ENCODE results near the gene GOLGA3. TPM values are rescaled to one million over a fixed set of nuclear protein-coding genes. Genes with fewer than 3 reads are reported as not detected.
"Not testable (repeated sequence)": the region's sequence is repeated elsewhere in the genome, so short reads cannot be mapped to it uniquely, and the experiment has no call there.

The GOLGA3 gene
- total RNA-seq, 1 donor: 148 TPM

DNA sequence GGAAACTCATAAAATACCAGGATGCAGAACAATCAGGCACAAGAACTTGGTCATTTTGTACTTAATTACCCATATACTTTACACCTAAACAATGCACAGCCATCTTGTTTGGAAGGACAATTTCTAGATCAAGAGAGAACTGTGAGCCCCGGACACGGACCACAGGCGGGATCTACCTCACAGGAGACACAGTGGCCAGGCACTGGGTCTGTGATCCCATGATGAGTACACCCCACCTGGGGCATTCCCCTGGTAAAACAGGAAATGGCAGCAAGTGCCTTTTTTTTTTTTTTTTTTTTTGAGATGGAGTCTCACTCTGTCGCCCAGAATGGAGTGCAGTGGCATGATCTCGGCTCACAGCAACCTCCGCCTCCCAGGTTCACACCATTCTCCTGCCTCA lies 15.2 kb downstream of the GOLGA3 start:
- DNase-seq (ENCODE audit: low read depth): no peak
- TF ChIP-seq, protein P1, sequence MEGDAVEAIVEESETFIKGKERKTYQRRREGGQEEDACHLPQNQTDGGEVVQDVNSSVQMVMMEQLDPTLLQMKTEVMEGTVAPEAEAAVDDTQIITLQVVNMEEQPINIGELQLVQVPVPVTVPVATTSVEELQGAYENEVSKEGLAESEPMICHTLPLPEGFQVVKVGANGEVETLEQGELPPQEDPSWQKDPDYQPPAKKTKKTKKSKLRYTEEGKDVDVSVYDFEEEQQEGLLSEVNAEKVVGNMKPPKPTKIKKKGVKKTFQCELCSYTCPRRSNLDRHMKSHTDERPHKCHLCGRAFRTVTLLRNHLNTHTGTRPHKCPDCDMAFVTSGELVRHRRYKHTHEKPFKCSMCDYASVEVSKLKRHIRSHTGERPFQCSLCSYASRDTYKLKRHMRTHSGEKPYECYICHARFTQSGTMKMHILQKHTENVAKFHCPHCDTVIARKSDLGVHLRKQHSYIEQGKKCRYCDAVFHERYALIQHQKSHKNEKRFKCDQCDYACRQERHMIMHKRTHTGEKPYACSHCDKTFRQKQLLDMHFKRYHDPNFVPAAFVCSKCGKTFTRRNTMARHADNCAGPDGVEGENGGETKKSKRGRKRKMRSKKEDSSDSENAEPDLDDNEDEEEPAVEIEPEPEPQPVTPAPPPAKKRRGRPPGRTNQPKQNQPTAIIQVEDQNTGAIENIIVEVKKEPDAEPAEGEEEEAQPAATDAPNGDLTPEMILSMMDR (IDR thresholded peaks at IDR 0.05; ENCODE audit: insufficient read depth, low read depth, low read length): no peak
- H3K4me3 ChIP-seq (ENCODE audit: low read depth, low read length): no peak overlapping the region

GRCh38 chr12:132812631-132813305 lies 15.9 kb downstream of the GOLGA3 start:
- H3K4me3 ChIP-seq (ENCODE audit: low read depth, low read length): no peak overlapping the region
- peak; percentile 92 for DNase-seq (ENCODE audit: low read depth)
- TF ChIP-seq, protein P1 (IDR thresholded peaks at IDR 0.05; ENCODE audit: insufficient read depth, low read depth, low read length): no peak

GRCh38 chr12:132809391-132809790 lies 19.3 kb downstream of the GOLGA3 start:
- TF ChIP-seq, protein P1 (IDR thresholded peaks at IDR 0.05; ENCODE audit: insufficient read depth, low read depth, low read length): peak; percentile 41
- not testable (repeated sequence) for H3K4me3 ChIP-seq (ENCODE audit: low read depth, low read length); DNase-seq (ENCODE audit: low read depth)

DNA sequence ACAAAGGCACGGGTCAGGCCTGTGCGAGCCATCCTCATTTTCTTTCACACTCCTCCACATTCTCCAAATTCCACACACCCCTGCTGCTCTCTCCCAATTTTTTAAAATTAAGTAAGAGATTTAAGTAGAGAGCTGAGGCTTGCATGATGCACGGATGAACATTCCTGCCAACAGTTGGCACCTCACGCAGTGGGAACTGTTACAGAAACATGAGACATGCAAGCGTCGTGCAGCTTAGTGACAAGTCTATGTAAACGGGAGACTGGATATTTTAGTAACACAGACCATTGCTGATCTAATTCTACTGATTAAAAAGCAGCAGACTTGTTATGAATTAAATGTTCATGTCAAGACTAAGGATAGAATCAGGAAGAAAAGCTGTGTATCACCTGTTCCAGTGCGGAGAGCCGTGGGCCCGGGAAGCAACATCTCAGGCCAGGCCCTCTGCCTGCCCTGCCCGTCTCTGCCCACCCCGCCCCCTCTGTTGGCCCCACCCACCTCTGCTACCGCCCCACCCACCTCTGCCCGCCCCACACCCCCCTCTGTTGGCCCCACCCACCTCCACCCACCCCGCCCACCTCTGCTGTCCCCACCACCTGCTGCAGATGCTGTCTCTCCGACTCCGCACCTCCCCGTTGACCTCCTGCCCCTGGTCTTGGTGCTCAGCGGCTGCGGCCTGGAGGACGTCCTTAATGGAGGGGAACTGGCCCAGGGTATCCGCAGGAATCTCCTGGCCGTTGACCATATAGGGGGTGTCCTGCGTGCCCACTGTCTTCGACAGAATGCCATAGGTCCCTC lies 21.2 kb downstream of the GOLGA3 start:
- no peak overlapping the region for H3K4me3 ChIP-seq (ENCODE audit: low read depth, low read length)
- DNase-seq (ENCODE audit: low read depth): no peak
- TF ChIP-seq, protein P1 (IDR thresholded peaks at IDR 0.05; ENCODE audit: insufficient read depth, low read depth, low read length): no peak

GRCh38 chr12:132806857-132807256 lies 21.8 kb downstream of the GOLGA3 start:
- DNase-seq (ENCODE audit: low read depth): no peak
- no peak overlapping the region for H3K4me3 ChIP-seq (ENCODE audit: low read depth, low read length)
- TF ChIP-seq, protein P1 (IDR thresholded peaks at IDR 0.05; ENCODE audit: insufficient read depth, low read depth, low read length): no peak

DNA sequence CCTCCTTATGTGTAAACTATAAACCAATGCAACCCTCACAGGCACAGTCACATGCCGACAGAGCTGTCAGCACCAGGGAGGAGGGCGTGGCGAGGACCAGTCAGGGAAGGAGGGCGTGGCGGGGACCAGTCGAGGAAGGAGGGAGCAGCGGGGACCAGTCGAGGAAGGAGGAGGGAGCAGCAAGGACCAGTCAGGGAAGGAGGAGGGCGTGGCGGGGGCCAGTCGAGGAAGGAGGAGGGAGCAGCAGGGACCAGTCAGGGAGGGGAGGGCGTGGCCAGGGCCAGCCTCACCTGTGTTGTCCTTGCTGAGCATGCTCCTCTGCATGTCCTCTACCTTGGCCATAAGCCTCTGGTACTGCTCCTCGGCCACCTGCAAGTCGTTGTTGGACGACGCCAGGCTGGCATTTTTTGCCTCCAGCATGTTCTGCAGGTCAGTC lies 24.2 kb downstream of the GOLGA3 start:
- no peak for DNase-seq (ENCODE audit: low read depth)
- TF ChIP-seq, protein P1 (IDR thresholded peaks at IDR 0.05; ENCODE audit: insufficient read depth, low read depth, low read length): no peak
- H3K4me3 ChIP-seq (ENCODE audit: low read depth, low read length): no peak overlapping the region

Measured in fibroblast of villous mesenchyme (primary cell).